ENCODE results near the gene TMEM212.

DNA sequence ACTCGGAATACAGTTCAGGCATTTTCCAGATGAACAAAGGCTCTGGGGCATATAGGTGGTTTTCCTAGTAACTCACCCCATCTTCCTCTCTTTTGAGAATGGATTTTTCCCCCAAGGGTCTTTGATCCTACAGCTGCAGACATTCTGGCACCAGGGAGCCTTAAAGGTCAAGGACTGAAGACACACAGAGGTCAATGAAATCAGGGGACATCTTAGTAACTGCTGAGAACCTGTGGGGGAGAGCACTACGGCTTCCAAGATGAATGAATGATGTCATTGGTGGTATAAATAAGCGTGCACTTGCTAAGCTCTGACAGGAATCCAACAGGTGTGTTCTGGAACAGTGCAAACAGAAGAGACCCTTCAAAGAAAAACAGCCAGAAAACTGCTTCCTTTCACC is 36.3 kb downstream of the TMEM212 start:
- TF ChIP-seq POLR2A (IDR thresholded peaks at IDR 0.05; ENCODE audit: low read depth, low read length) (no peak), TAF1 (IDR thresholded peaks at IDR 0.05; ENCODE audit: borderline replicate concordance, low read depth, low read length) (no peak), POLR2AphosphoS5 (IDR thresholded peaks at IDR 0.05; ENCODE audit: low read depth, low read length) (no peak)

Measured in GM12892 (cell line).